Keratinocyte (primary cell): ENCODE results near the gene PIGBOS1.
A peak's percentile ranks its signal among the peaks of the same experiment; 100 is the strongest.

Experiments used
- EZH2 ChIP-seq: IDR thresholded peaks from one replicate; pipeline ENCODE4 v1.6.1; 2012; ENCODE audit warnings: inconsistent platforms, mild to moderate bottlenecking, low read length, moderate library complexity
- TF ChIP-seq, protein P1 (sequence below), 3 experiments: IDR thresholded peaks in 1 of 3; conservative IDR thresholded peaks in 1 of 3; optimal IDR thresholded peaks in 1 of 3; 2 replicates in 2 of 3; 3 replicates in 1 of 3; pipeline versions ENCODE3 to v1.5.1; 2011; ENCODE audit warnings: low read length in 3 of 3, mild to moderate bottlenecking in 3 of 3, moderate library complexity in 2 of 3, control low read depth in 1 of 3, inconsistent platforms in 1 of 3; ENCODE audit not compliant: insufficient read depth in 2 of 3; ENCODE audit errors: extremely low read depth in 1 of 3

DNA sequence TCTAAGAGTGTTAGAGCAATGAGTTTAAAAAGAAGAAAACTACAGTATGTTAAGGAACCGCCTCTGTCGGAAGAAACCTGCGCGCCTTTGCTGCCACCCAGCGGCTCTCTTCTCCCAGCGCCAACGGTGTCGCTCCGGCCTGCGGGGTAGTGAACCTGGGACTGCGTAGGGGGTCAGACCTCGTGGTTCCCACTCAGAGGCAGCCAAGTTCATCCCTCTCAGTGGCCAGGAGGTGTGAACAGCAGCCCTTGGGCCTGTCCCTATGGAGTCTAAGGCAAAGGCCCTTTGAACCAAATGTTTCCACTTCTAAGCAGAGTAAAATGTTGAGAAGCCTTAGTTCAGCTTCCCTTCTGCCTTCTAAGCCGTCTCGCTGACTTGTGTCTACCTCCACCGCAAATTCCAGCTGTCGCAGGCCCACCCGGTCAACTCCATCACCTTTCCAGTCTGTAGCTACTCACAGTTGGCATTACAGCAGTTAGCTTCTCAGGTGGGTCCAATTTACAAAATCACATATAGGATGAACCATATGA is 28.3 kb downstream of the PIGBOS1 start:
- TF ChIP-seq EZH2, result no peak
- TF ChIP-seq, protein P1, sequence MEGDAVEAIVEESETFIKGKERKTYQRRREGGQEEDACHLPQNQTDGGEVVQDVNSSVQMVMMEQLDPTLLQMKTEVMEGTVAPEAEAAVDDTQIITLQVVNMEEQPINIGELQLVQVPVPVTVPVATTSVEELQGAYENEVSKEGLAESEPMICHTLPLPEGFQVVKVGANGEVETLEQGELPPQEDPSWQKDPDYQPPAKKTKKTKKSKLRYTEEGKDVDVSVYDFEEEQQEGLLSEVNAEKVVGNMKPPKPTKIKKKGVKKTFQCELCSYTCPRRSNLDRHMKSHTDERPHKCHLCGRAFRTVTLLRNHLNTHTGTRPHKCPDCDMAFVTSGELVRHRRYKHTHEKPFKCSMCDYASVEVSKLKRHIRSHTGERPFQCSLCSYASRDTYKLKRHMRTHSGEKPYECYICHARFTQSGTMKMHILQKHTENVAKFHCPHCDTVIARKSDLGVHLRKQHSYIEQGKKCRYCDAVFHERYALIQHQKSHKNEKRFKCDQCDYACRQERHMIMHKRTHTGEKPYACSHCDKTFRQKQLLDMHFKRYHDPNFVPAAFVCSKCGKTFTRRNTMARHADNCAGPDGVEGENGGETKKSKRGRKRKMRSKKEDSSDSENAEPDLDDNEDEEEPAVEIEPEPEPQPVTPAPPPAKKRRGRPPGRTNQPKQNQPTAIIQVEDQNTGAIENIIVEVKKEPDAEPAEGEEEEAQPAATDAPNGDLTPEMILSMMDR (optimal IDR thresholded peaks at IDR 0.05 in 1 of 3, IDR thresholded peaks at IDR 0.05 in 1 of 3, conservative IDR thresholded peaks at IDR 0.05 in 1 of 3; ENCODE audit: extremely low read depth in 1 of 3, insufficient read depth in 2 of 3, low read length in 3 of 3), result peak; percentile 86 to 91 (median 87)
